ENCODE measurements around the gene TMED6.

GRCh38 chr16:69318177-69318910 lies 33.2 kb downstream of the TMED6 start:
- TF ChIP-seq EZH2 (IDR thresholded peaks at IDR 0.05; ENCODE audit: insufficient read depth, poor library complexity, severe bottlenecking), result no peak
- TF ChIP-seq EZH2phosphoT487 (IDR thresholded peaks at IDR 0.05; ENCODE audit: insufficient read depth, low read depth), result no peak
